Suprapubic skin (tissue), 4 donors: ENCODE data around the gene PRL. TPM values are rescaled to one million over a fixed set of nuclear protein-coding genes. Genes with fewer than 3 reads are reported as not detected.

Experiments used
- DNase-seq, 2 donors: peaks; one replicate each; pipeline ENCODE4 v3.0.0-alpha.2; 2019; ENCODE audit warnings: low spot score in 2 of 2
- H3K27ac ChIP-seq: fragments of 200-600 bp; sonication (generic); one replicate; pipeline ENCODE4 v1.5.1; 2019
- H3K27me3 ChIP-seq: fragments of 200-600 bp; sonication (generic); one replicate; pipeline ENCODE4 v1.5.1; 2019
- H3K36me3 ChIP-seq: fragments of 200-600 bp; sonication (generic); one replicate; pipeline ENCODE4 v1.5.1; 2019
- H3K4me1 ChIP-seq: fragments of 200-600 bp; sonication (generic); one replicate; pipeline ENCODE4 v1.5.1; 2019
- H3K4me3 ChIP-seq: fragments of 200-600 bp; sonication (generic); one replicate; pipeline ENCODE4 v1.5.1; 2019; ENCODE audit warnings: mild to moderate bottlenecking
- H3K9me3 ChIP-seq: fragments of 200-600 bp; sonication (generic); one replicate; pipeline ENCODE4 v1.5.1; 2019
- CTCF ChIP-seq, 2 donors: fragments of 200-600 bp in 1 of 2; fragments of 450-650 bp in 1 of 2; sonication (generic) in 1 of 2; IDR thresholded peaks; one replicate each; pipeline ENCODE4 v1.5.1; 2016 to 2019; ENCODE audit warnings: antibody characterized with exemption in 2 of 2, mild to moderate bottlenecking in 1 of 2, moderate library complexity in 1 of 2
- EP300 ChIP-seq: sonication (generic); formaldehyde crosslinking; IDR thresholded peaks from one replicate; pipeline ENCODE4 v1.6.1; 2017; ENCODE audit warnings: antibody characterized with exemption
- POLR2A ChIP-seq, 2 donors: fragments of 450-650 bp; IDR thresholded peaks; one replicate each; pipeline ENCODE4 v1.6.1; 2017; ENCODE audit warnings: antibody characterized with exemption in 2 of 2, mild to moderate bottlenecking in 2 of 2, moderate library complexity in 2 of 2
- POLR2AphosphoS5 ChIP-seq, 3 donors: sonication (generic); formaldehyde crosslinking; IDR thresholded peaks; one replicate each; pipeline ENCODE4 v1.6.1; 2017; ENCODE audit warnings: antibody characterized with exemption in 3 of 3
- WGBS: methylation state at CpG from one replicate; pipeline ENCODE4 v1.1.5; 2018; 5-methylcytosine and 5-hydroxymethylcytosine counted together
- total RNA-seq, 4 donors: library from RNA; depleted of rRNA; stranded (reverse); fragments of >200 nt; gene quantifications; one replicate each; pipeline ENCODE4 v1.1.0, GENCODE V29; 2016

The PRL gene
- total RNA-seq, 4 donors from 2014 or later: not detected

GRCh38 chr6:22248513-22249308 lies 48.1 kb downstream of the PRL start:
- no peak for TF ChIP-seq POLR2AphosphoS5 (IDR thresholded peaks at IDR 0.05)
- no peak for TF ChIP-seq EP300
- no peak for TF ChIP-seq POLR2A (IDR thresholded peaks at IDR 0.05)
- no peak for TF ChIP-seq CTCF (IDR thresholded peaks at IDR 0.05)
- no peak for DNase-seq
- no peaks in the 10 kb centered on the region for H3K9me3 ChIP-seq
- H3K4me1 ChIP-seq: peaks cover 6% of the 10 kb centered on the region
- H3K27me3 ChIP-seq: no peaks in the 10 kb centered on the region
- H3K27ac ChIP-seq: no peak overlapping the region
- H3K36me3 ChIP-seq: no peaks in the 10 kb centered on the region
- 84% methylated on average over 6 of the region's 6 CpGs for WGBS
- no peak overlapping the region for H3K4me3 ChIP-seq

- H3K4me3 ChIP-seq: no peak overlapping the region
- no peaks in the 10 kb centered on the region for H3K36me3 ChIP-seq
- H3K4me1 ChIP-seq: peaks cover 6% of the 10 kb centered on the region
- 85% methylated on average over 4 of the region's 4 CpGs for WGBS
- DNase-seq: no peak
- H3K27ac ChIP-seq: no peak overlapping the region
- TF ChIP-seq POLR2AphosphoS5 (IDR thresholded peaks at IDR 0.05): no peak
- no peak for TF ChIP-seq EP300
- no peak for TF ChIP-seq POLR2A (IDR thresholded peaks at IDR 0.05)
- TF ChIP-seq CTCF (IDR thresholded peaks at IDR 0.05): no peak
- H3K9me3 ChIP-seq: no peaks in the 10 kb centered on the region
- no peaks in the 10 kb centered on the region for H3K27me3 ChIP-seq
Observed at GRCh38 chr6:22247916-22248482, 48.8 kb downstream of the PRL start.

- H3K27me3 ChIP-seq: no peaks in the 10 kb centered on the region
- DNase-seq: no peak
- no peaks in the 10 kb centered on the region for H3K4me1 ChIP-seq
- no peak overlapping the region for H3K4me3 ChIP-seq
- H3K36me3 ChIP-seq: no peaks in the 10 kb centered on the region
- H3K27ac ChIP-seq: no peak overlapping the region
- no peaks in the 10 kb centered on the region for H3K9me3 ChIP-seq
- no peak for TF ChIP-seq EP300
- WGBS: 0% methylated on average over 1 of the region's 1 CpG
Observed at GRCh38 chr6:22240025-22240424, 56.8 kb downstream of the PRL start.

- Histone ChIP-seq H3K9me3 (no peaks in the 10 kb centered on the region), H3K27me3 (no peaks in the 10 kb centered on the region), H3K36me3 (no peaks in the 10 kb centered on the region), H3K4me3 (no peak overlapping the region), H3K4me1 (no peaks in the 10 kb centered on the region), H3K27ac (no peak overlapping the region)
- no peak for DNase-seq
- TF ChIP-seq POLR2AphosphoS5 (IDR thresholded peaks at IDR 0.05): no peak
- no peak for TF ChIP-seq POLR2A (IDR thresholded peaks at IDR 0.05)
- no peak for TF ChIP-seq CTCF (IDR thresholded peaks at IDR 0.05)
- no peak for TF ChIP-seq EP300
- 55% methylated on average over 4 of the region's 4 CpGs for WGBS
Observed at GRCh38 chr6:22239261-22239921, 57.4 kb downstream of the PRL start.

- H3K4me3 ChIP-seq: no peak overlapping the region
- no peak overlapping the region for H3K27ac ChIP-seq
- no peaks in the 10 kb centered on the region for H3K9me3 ChIP-seq
- no peak for DNase-seq
- WGBS: 86% methylated on average over 4 of the region's 4 CpGs
- TF ChIP-seq EP300: no peak
- TF ChIP-seq POLR2AphosphoS5 (IDR thresholded peaks at IDR 0.05): no peak
- no peak for TF ChIP-seq CTCF (IDR thresholded peaks at IDR 0.05)
- TF ChIP-seq POLR2A (IDR thresholded peaks at IDR 0.05): no peak
- no peaks in the 10 kb centered on the region for H3K4me1 ChIP-seq
- H3K36me3 ChIP-seq: no peaks in the 10 kb centered on the region
- H3K27me3 ChIP-seq: no peaks in the 10 kb centered on the region
Observed at GRCh38 chr6:22238861-22239260, 58.0 kb downstream of the PRL start.
